Activated CD4-positive, alpha-beta T cell treated with anti-CD3 and anti-CD28 coated beads, Interleukin-2, amount 50 U/mL, for 48 hours (primary cell): ENCODE results near the gene SCFD2.

Source experiments
- DNase-seq, 2 experiments: peaks; one replicate each; pipeline ENCODE4 v3.0.0-alpha.2; 2020

SCFD2 gene

GRCh38 chr4:52945982-52946381, 419.9 kb downstream of the SCFD2 start:
- no peak for DNase-seq

GRCh38 chr4:52945326-52945898, 420.4 kb downstream of the SCFD2 start:
- no peak for DNase-seq

DNA sequence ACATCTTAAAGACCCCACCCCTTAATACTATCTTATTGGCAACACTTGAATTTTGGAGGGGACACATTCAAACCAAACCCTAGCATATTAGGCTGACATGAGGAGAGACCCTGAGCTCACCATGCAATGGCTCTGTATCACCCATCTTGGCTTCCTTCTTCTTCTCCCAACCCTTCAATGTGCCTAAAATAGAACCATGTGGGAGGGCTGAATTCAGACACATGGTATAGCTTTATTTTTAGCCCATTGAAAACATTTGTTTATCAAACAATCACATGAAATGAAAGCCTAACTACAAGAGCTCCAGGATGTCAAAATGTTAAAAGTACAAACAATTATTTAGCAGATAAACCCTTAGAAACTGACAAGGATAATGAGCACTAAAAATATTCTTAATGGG, 422.2 kb downstream of the SCFD2 start:
- DNase-seq: no peak

DNA sequence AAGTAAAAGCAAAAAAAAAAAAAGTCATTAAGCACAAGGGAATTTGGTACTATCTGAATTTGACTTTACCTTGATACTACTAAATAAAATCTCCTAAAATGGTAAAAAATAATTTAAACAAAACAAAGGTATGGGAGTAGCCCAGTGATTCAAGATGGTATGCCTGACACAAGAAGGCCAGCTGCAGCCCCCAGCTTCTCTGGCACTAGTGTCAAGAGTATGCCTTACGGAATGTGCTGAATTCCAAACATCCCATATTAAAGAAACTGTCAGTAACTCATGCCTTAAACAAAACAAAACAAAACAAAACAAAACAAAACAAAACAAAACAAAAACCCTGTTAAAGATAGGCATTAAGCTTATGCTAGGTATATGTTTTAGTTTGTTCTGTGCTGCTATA, 422.9 kb downstream of the SCFD2 start:
- DNase-seq: no peak

- DNase-seq: no peak
Measured at GRCh38 chr4:52941450-52941849, 424.4 kb downstream of the SCFD2 start.

GRCh38 chr4:52939739-52940138, 426.1 kb downstream of the SCFD2 start:
- DNase-seq: no peak

- DNase-seq: no peak
Measured at GRCh38 chr4:52939325-52939724, 426.5 kb downstream of the SCFD2 start.

DNA sequence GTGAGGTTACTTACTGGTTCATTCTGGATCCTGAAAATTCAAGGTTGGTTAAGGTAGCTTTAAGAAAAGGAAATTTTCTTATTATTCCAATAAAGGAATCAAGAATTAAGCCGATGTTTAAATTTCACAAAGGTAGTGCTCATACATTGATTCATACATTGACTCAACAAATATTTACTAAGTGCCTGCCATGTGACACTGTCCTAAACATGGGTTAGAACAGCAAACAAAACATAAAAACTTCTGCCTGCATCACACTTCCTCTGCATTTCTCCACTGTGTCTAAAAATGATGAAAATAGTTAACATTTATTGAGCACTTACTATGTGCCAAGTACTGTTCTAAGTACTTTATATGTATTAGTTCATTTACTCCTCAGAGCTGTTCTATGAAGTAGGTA, 428.0 kb downstream of the SCFD2 start:
- no peak for DNase-seq

GRCh38 chr4:52936729-52937128, 429.1 kb downstream of the SCFD2 start:
- no peak for DNase-seq

DNA sequence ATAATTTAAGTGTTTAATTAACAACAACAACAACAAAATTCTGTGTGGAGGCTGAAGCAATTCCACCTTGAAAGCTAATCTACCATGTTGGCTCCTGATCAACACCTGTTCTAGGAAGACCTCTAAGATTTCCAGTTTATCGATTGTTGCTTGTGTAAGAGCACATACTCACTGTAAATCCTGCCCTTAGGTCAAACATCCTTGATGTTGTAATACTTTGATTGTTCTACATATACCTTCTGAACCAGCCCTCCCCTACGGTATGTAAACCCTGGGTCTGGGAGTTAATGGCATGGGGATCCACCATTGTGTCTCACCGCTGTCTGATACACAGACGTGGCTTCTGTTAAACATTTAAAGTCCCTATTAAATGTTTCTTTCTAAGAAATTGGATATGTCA, 430.5 kb downstream of the SCFD2 start:
- no peak for DNase-seq

DNA sequence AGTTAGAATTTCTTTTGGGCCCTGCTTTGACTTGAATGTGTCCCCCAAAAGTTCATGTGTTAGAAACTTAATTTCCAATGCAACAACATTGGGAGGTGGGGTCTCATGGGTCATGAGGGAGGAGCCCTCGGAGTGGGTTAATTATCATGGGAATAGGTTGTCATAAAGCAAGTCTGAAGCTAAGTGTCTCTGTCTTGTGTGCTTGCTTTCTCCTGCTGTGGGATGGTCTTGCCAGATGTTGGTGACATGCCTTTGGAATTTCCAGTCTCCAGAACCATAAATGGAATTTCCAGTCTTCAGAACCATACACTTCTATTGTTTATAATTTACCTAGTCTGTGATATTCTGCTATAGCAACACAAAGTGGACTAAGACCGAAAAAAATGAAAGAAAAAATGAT, 432.1 kb downstream of the SCFD2 start:
- no peak for DNase-seq

DNA sequence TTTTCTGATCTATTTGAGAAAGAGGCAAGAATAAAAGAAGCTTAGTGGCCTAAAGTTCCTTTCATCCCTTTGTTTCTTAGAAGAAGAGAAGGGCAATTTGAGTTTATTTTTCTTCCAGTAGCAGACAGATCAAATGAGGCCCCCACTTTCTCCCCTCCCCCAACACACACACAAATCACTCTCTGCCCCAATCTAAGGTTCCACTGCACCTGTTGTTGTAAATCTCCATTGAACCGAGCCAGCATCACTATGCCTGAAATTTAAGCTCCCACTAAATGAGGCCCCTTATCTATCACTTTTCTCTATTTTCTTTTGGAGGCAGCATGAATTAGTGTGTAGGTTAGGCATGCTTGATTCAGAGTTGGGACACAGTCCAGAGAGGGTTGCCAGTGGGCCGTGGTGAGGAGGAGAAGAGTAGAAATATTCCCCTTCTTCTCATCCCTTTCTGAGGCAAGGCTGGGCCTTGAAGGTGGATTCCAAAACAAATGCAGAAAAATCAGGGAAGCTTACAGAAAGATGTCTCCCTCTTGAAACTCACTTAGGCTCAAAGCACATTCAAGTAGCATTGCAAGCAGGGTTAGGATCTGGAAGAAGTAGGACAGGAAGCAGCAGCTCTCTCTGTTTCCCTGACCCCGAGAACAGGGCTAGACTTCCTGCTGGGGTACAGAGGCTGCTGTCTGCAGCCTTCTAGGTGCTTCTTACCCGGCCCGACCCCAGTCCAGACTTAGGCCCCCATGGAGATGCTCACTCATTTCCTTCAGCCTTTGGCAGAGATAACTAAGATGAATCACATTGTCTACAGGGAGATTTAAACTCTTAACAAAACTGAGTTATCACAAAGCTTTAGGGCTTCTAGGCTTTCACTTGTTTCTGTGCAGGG, 433.0 kb downstream of the SCFD2 start:
- DNase-seq: no peak

GRCh38 chr4:52931243-52931642, 434.6 kb downstream of the SCFD2 start:
- no peak for DNase-seq

DNA sequence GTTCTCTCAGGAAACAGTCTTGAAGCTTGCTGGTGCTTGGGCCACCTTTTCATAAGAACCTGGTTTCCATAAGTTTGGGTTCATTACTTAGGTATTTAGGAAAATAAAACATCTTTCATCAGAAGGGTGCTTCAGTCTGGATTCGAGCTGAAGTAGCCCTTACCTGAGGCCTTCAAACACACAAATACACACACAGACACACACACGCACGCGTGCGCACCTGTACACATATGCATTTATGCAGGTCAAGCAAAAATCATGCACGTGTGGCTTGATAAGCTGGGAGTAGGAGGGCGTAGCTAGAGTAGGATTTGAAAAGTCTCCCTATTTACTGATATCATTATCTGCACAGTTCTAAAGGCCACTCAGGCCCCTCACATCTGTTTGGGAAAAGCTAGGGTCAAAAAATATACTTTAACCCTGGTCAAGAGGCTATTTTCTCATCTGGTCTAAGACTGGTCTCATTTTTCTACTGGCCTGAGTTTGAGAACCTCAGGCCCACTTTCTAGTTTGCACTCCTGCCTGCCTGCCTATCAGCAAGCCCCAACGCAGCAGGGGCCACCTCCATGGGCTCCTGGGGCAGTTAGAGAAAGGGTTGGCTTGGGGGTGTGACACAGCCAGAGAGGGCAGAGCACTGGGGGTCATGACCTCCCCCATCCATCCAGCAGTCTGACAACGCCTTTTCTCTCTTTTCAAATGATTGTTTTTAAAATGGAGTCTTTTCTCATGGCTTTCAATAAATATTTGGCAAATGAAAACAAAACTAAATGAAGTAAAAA, 439.5 kb downstream of the SCFD2 start:
- DNase-seq: no peak

- DNase-seq: no peak
Measured at GRCh38 chr4:52925531-52925968, 440.3 kb downstream of the SCFD2 start.

DNA sequence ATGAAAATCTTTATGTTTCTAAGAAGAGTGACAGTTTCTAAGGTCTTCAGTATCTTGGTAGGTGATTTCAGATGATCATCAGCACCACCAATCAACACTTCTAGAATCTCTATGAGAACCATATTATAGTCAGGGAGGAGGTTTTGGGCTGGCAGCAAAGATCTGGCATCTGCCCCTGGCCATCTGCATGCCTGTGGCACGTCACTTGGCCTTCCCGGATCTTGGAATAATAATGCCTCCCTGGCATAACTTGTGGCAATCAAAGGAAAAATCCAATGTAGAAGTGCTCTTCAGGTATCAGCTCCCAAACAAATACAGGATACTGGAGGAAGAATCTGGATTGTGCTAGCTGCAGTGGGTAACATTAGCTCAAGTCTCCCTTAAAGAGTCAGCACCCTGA, 446.4 kb downstream of the SCFD2 start:
- no peak for DNase-seq

GRCh38 chr4:52917817-52918216, 448.0 kb downstream of the SCFD2 start:
- DNase-seq: no peak

DNA sequence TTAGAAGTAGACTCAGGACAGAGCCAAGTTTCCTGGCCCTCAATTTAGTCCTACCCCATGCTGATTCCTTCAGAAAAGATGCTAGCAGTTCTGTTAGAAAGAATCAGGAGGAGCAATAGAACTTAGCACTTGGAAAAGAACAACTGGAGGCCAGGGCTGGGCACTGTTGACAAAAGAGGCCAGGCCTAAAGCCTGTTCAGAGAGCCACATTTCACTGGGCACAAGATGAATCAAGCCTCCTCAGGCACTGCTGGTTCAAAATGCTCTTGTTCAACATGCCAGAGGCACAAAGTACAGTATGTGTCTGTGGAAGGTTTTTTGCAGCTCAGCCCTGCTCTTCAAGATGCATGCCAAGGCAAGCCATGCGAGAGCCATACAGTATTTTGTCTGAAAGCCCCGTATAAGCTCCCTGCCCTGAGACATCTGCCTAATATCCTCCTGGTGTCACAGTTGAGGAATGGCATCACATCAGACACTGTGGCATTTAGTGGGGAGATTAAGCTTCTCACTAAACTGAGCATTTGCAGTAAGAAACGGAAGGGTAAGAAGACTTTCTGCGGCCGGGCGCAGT, 450.0 kb downstream of the SCFD2 start:
- DNase-seq: no peak

DNA sequence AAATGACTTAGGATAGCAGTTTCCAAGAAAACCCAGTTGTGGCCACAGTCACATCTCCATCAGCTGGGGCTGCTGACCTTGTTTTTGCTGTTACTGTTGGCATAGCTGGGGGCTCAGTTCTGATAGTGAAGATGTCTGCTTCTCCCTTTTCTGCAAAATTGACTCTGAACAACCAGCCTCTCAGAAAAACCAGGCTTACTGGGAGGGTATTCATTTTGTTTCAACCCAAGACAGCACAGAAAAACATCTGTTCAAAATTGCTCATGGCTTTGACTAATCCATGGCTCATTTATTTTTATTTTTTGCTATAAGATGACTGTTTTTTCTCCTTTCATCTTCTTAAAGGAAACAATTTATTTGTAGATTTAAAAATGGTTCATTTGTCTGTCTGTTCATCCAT, 450.7 kb downstream of the SCFD2 start:
- DNase-seq: no peak

GRCh38 chr4:52914051-52914605, 451.7 kb downstream of the SCFD2 start:
- DNase-seq: no peak

- DNase-seq: no peak
Measured at GRCh38 chr4:52912608-52913007, 453.3 kb downstream of the SCFD2 start.

- DNase-seq: peak; percentile 81 to 86
Measured at GRCh38 chr4:52911684-52912294, 454.1 kb downstream of the SCFD2 start.

GRCh38 chr4:52910115-52910514, 455.7 kb downstream of the SCFD2 start:
- no peak for DNase-seq
